ENCODE data around the gene KCNK6. TPM values are rescaled to one million over a fixed set of nuclear protein-coding genes. Genes with fewer than 3 reads are reported as not detected.

The KCNK6 gene
- total and polyA plus RNA-seq, 2 donors (not counting 1 experiment from before 2014, with no cell fraction given) = 3.4 to 3.7 TPM

DNA sequence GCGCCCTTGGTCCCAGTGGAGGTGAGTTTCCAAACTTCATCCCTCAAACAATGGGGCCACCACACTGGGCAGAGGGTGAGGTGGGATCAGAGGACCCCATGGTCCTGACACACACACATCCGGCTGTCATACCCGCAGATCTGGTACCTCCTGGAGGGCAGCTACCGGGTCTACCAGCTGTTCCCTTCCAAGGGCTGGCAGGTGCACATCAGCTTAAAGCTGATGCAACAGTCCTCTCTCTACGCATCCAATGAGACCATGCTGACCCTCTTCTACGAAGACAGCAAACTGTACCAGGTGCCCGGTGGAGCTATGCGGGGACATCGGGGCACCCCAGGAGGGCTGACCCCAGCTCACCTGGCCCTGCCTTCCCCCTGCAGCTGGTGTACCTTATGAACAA, 40.7 kb downstream of the KCNK6 start:
- H3K9me3 ChIP-seq (ENCODE audit: control extremely low read depth in 1 of 3, control insufficient read depth in 2 of 3, insufficient read depth in 1 of 3, low read length in 2 of 3) = peaks cover 0 to 6% (median 0%) of the 10 kb centered on the region in 3 donors
- POLR2A ChIA-PET = no interaction called here

More for the DNA sequence above, 40.7 kb downstream of the KCNK6 start:
- H3K9me3 Mint-ChIP-seq (ENCODE audit: insufficient read depth) = no peaks in the 10 kb centered on the region
- peaks cover 17% of the 10 kb centered on the region for H3K4me1 Mint-ChIP-seq
- Histone ChIP-seq H3K27ac (ENCODE audit: low read length in 2 of 2) (no peak overlapping the region), H2AFZ (ENCODE audit: insufficient read depth, low read depth, low read length, poor library complexity, severe bottlenecking) (no peak overlapping the region), H3K79me2 (ENCODE audit: control insufficient read depth, insufficient read depth, low read length) (no peaks in the 10 kb centered on the region), H3K4me2 (replicated peaks; ENCODE audit: low read depth, low read length, poor library complexity, severe bottlenecking) (no peak overlapping the region), H3K4me3 (ENCODE audit: control extremely low read depth in 1 of 5, extremely low read depth in 1 of 5, insufficient read depth in 1 of 5, low read depth in 2 of 5, low read length in 4 of 5) (no peak overlapping the region), H3K36me3 (replicated peaks in 1 of 2; ENCODE audit: control extremely low read depth in 1 of 2, control insufficient read depth in 1 of 2, extremely low read depth in 1 of 2, insufficient read depth in 2 of 2, low read length in 1 of 2) (no peaks in the 10 kb centered on the region), H3K4me1 (ENCODE audit: control insufficient read depth in 2 of 2, insufficient read depth in 2 of 2, low read length in 2 of 2) (peaks cover 9 to 20% of the 10 kb centered on the region in 2 donors), H3K27me3 (replicated peaks in 1 of 4; ENCODE audit: control extremely low read depth in 1 of 4, control insufficient read depth in 3 of 4, insufficient read depth in 4 of 4, low read length in 3 of 4) (peaks cover 0 to 18% (median 2%) of the 10 kb centered on the region in 4 experiments), H3K9ac (ENCODE audit: low read length) (no peak overlapping the region), H4K20me1 (ENCODE audit: control insufficient read depth, insufficient read depth, low read length, poor library complexity, severe bottlenecking) (no peaks in the 10 kb centered on the region)
- peak overlapping the region; percentile 91 for H3K4me3 Mint-ChIP-seq
- TF ChIP-seq, protein P1, sequence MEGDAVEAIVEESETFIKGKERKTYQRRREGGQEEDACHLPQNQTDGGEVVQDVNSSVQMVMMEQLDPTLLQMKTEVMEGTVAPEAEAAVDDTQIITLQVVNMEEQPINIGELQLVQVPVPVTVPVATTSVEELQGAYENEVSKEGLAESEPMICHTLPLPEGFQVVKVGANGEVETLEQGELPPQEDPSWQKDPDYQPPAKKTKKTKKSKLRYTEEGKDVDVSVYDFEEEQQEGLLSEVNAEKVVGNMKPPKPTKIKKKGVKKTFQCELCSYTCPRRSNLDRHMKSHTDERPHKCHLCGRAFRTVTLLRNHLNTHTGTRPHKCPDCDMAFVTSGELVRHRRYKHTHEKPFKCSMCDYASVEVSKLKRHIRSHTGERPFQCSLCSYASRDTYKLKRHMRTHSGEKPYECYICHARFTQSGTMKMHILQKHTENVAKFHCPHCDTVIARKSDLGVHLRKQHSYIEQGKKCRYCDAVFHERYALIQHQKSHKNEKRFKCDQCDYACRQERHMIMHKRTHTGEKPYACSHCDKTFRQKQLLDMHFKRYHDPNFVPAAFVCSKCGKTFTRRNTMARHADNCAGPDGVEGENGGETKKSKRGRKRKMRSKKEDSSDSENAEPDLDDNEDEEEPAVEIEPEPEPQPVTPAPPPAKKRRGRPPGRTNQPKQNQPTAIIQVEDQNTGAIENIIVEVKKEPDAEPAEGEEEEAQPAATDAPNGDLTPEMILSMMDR (IDR thresholded peaks at IDR 0.05) = no peak
- no peak for TF ChIP-seq EZH2 (IDR thresholded peaks at IDR 0.05; ENCODE audit: borderline replicate concordance, insufficient read depth, low read depth, low read length, poor library complexity, severe bottlenecking)
- DNase-seq (no peak), ATAC-seq (ENCODE audit: low read depth) (no peak)
- intact Hi-C loops (cut with micrococcal nuclease) = no loop called here
- WGBS (ENCODE audit: insufficient coverage) = 88% methylated on average over 9 of the region's 9 CpGs
- H3K27ac Mint-ChIP-seq = no peak overlapping the region
- H3K27me3 Mint-ChIP-seq = peaks cover 13% of the 10 kb centered on the region
- CTCF ChIA-PET = no interaction called here
